Measurements from ENCODE around the gene ELMOD3. TPM values are rescaled to one million over a fixed set of nuclear protein-coding genes. Genes with fewer than 3 reads are reported as not detected.
A peak's percentile ranks its signal among the peaks of the same experiment; 100 is the strongest.

The ELMOD3 gene
- total and polyA plus RNA-seq, 9 of the 15 experiments (the other 6 are each of a cell fraction or from before 2014, with no cell fraction given), result 2.7 to 18.7 (median 11.6) TPM

GRCh38 chr2:85418132-85419008, 63.8 kb downstream of the ELMOD3 start, which contains the start of gene SH2D6 (continued):
- TF ChIP-seq JUN (IDR thresholded peaks at IDR 0.05; ENCODE audit: borderline replicate concordance, low read depth, low read length), result peak; percentile 8; the same call in 1 of the 2 replicates
- TF ChIP-seq JUN (CRISPR knock-in tag; IDR thresholded peaks at IDR 0.05; ENCODE audit: borderline replicate concordance), result peak; percentile 76; the same call in 1 of the 2 replicates
- peak; percentile 92 for TF ChIP-seq NR3C1 (CRISPR knock-in tag; IDR thresholded peaks at IDR 0.05)
- no peak for TF ChIP-seq ZNF253 (CRISPR knock-in tag; conservative IDR thresholded peaks at IDR 0.05)
- peak; percentile 94 for TF ChIP-seq HCFC1 (IDR thresholded peaks at IDR 0.05; ENCODE audit: low read depth, low read length)
- 0 out of 2 replicates have a peak, but pooled peaks have one; percentile 50 for TF ChIP-seq TRIM28 (IDR thresholded peaks at IDR 0.05)
- TF ChIP-seq DDX20 (tag; IDR thresholded peaks at IDR 0.05; ENCODE audit: low read depth), result no peak
- TF ChIP-seq MBD2 (IDR thresholded peaks at IDR 0.05; ENCODE audit: borderline replicate concordance, low read depth), result peak; percentile 82; the same call in 1 of the 2 replicates
- TF ChIP-seq SMARCA5 (IDR thresholded peaks at IDR 0.05), result no peak; the same call in 1 of the 2 replicates
- no peak for TF ChIP-seq KAT2B (IDR thresholded peaks at IDR 0.05; ENCODE audit: low read depth, low read length)
- TF ChIP-seq MAFF (IDR thresholded peaks at IDR 0.05; ENCODE audit: low read length), result no peak
- TF ChIP-seq PRPF4 (IDR thresholded peaks at IDR 0.05; ENCODE audit: insufficient read depth, low read depth, low read length, poor library complexity, severe bottlenecking), result no peak
- TF ChIP-seq, protein P1, sequence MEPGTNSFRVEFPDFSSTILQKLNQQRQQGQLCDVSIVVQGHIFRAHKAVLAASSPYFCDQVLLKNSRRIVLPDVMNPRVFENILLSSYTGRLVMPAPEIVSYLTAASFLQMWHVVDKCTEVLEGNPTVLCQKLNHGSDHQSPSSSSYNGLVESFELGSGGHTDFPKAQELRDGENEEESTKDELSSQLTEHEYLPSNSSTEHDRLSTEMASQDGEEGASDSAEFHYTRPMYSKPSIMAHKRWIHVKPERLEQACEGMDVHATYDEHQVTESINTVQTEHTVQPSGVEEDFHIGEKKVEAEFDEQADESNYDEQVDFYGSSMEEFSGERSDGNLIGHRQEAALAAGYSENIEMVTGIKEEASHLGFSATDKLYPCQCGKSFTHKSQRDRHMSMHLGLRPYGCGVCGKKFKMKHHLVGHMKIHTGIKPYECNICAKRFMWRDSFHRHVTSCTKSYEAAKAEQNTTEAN (CRISPR knock-in tag; IDR thresholded peaks at IDR 0.05), result 0 out of 2 replicates have a peak, but pooled peaks have one; percentile 50
- TF ChIP-seq, protein P2, sequence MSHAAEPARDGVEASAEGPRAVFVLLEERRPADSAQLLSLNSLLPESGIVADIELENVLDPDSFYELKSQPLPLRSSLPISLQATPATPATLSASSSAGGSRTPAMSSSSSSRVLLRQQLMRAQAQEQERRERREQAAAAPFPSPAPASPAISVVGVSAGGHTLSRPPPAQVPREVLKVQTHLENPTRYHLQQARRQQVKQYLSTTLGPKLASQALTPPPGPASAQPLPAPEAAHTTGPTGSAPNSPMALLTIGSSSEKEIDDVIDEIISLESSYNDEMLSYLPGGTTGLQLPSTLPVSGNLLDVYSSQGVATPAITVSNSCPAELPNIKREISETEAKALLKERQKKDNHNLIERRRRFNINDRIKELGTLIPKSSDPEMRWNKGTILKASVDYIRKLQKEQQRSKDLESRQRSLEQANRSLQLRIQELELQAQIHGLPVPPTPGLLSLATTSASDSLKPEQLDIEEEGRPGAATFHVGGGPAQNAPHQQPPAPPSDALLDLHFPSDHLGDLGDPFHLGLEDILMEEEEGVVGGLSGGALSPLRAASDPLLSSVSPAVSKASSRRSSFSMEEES (CRISPR knock-in tag; IDR thresholded peaks at IDR 0.05), result no peak; the same call in 1 of the 2 replicates
- 0 out of 2 replicates have a peak, but pooled peaks have one; percentile 9 for TF ChIP-seq ZNF212 (CRISPR knock-in tag; IDR thresholded peaks at IDR 0.05)
- no peak for TF ChIP-seq RBM15 (IDR thresholded peaks at IDR 0.05; ENCODE audit: insufficient read depth, low read length)
- TF ChIP-seq SREBF2 (CRISPR knock-in tag; IDR thresholded peaks at IDR 0.05), result no peak
- peak; percentile 67 for TF ChIP-seq BRD4 (IDR thresholded peaks at IDR 0.05)
- peak; percentile 93 for TF ChIP-seq E2F1 (CRISPR knock-in tag; IDR thresholded peaks at IDR 0.05)
- no peak for TF ChIP-seq ZNF347 (CRISPR knock-in tag; IDR thresholded peaks at IDR 0.05; ENCODE audit: low read depth)
- peak; percentile 3 for TF ChIP-seq POU5F1 (IDR thresholded peaks at IDR 0.05; ENCODE audit: borderline replicate concordance, low read depth, low read length, partially characterized antibody)
- TF ChIP-seq ZBTB1 (CRISPR knock-in tag; IDR thresholded peaks at IDR 0.05; ENCODE audit: borderline replicate concordance, low read depth), result peak; percentile 50; the same call in 1 of the 2 replicates
- no peak for TF ChIP-seq HNRNPK (IDR thresholded peaks at IDR 0.05; ENCODE audit: low read depth, low read length, poor library complexity, severe bottlenecking)
- no peak for TF ChIP-seq CBX2 (IDR thresholded peaks at IDR 0.05; ENCODE audit: insufficient read depth, low read length, poor library complexity, severe bottlenecking)

Data from K562 (cell line).